Bronchial epithelial cell (primary cell): ENCODE measurements around the gene SPRED2. TPM values are rescaled to one million over a fixed set of nuclear protein-coding genes. Genes with fewer than 3 reads are reported as not detected.

Source experiments
- DNase-seq: peaks from one replicate; pipeline ENCODE4 v3.0.0-alpha.2; 2010; ENCODE audit warnings: low read depth
- FAIRE-seq: peaks from 2 replicates; lab custom pipeline; 2011; peaks lifted over from hg19 to GRCh38; lab: Jason Lieb, UNC
- H3K27me3 ChIP-seq: 2 replicates; pipeline ENCODE4 v1.5.1; 2011; ENCODE audit warnings: low read length; ENCODE audit not compliant: control insufficient read depth, insufficient read depth
- H3K36me3 ChIP-seq: 2 replicates; pipeline ENCODE4 v1.5.1; 2011; ENCODE audit warnings: low read length; ENCODE audit not compliant: control insufficient read depth, insufficient read depth
- H3K4me3 ChIP-seq: 2 replicates; pipeline ENCODE4 v1.5.1; 2011; ENCODE audit warnings: mild to moderate bottlenecking, low read depth, low read length, control low read depth
- total RNA-seq: library from RNA; depleted of rRNA; stranded (reverse); fragments of >200 nt; gene quantifications from 2 replicates; pipeline ENCODE4 v1.2.1, GENCODE V29; 2014
- TF ChIP-seq, protein P1 (sequence below): IDR thresholded peaks from 2 replicates; pipeline ENCODE4 v1.5.1; 2011; ENCODE audit warnings: mild to moderate bottlenecking, moderate library complexity, low read length, control low read depth, inconsistent platforms; ENCODE audit not compliant: insufficient read depth, severe bottlenecking

Gene SPRED2
- total RNA-seq, 1 donor from 2014 or later: 3.4 TPM

DNA sequence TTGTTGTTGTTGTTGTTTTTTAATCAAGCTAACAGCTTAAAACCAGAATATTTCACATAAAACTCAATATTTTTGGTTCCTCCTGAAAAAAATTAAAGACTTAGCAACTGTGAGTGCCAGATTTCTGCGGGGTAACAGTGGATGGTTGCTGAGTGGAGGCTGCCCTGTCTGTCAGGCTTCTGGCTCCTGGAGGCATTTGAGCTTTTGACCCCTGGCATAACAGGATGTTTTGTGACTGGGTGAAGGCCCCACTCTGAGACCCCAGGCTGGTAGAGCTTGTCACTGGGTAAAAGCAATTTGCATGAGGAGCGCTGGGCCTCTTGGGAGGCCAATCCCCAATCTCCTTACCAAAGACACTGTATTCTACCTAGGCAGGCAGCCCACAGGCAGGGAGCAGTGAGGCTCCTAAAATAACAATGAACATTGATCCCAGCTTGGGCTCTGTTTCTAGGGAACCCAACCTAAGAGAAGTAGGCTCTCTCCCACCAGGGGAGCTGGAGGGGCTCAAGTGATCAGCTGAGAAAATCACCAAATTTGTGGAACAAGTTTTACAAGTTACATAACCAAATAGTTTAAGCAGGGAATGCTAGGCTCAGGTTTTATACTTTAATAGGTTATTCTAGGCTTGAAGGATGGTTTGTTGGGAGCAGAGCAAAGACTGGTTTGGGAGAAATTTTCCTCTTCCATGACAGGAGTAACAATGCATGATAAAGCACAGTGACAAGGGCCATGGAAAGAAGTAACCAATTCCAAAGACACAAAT is 5.9 kb upstream of the SPRED2 start:
- no peak for DNase-seq
- H3K36me3 ChIP-seq: no peaks in the 10 kb centered on the region
- no peak for FAIRE-seq

GRCh38 chr2:65437392-65438135 is 5.2 kb upstream of the SPRED2 start:
- TF ChIP-seq, protein P1, sequence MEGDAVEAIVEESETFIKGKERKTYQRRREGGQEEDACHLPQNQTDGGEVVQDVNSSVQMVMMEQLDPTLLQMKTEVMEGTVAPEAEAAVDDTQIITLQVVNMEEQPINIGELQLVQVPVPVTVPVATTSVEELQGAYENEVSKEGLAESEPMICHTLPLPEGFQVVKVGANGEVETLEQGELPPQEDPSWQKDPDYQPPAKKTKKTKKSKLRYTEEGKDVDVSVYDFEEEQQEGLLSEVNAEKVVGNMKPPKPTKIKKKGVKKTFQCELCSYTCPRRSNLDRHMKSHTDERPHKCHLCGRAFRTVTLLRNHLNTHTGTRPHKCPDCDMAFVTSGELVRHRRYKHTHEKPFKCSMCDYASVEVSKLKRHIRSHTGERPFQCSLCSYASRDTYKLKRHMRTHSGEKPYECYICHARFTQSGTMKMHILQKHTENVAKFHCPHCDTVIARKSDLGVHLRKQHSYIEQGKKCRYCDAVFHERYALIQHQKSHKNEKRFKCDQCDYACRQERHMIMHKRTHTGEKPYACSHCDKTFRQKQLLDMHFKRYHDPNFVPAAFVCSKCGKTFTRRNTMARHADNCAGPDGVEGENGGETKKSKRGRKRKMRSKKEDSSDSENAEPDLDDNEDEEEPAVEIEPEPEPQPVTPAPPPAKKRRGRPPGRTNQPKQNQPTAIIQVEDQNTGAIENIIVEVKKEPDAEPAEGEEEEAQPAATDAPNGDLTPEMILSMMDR: no peak
- Histone ChIP-seq H3K36me3 (no peaks in the 10 kb centered on the region), H3K27me3 (no peaks in the 10 kb centered on the region), H3K4me3 (no peak overlapping the region)
- DNase-seq: no peak
- FAIRE-seq: no peak

More for the DNA sequence above, 5.9 kb upstream of the SPRED2 start:
- TF ChIP-seq, protein P1: no peak
- H3K27me3 ChIP-seq: no peaks in the 10 kb centered on the region
- H3K4me3 ChIP-seq: no peak overlapping the region

GRCh38 chr2:65436824-65437221 is 4.4 kb upstream of the SPRED2 start:
- H3K27me3 ChIP-seq: no peaks in the 10 kb centered on the region
- no peak for FAIRE-seq

GRCh38 chr2:65436169-65436823 is 3.9 kb upstream of the SPRED2 start:
- no peaks in the 10 kb centered on the region for H3K36me3 ChIP-seq
- peak; percentile 88 for DNase-seq
- FAIRE-seq: no peak

More at GRCh38 chr2:65436824-65437221, 4.4 kb upstream of the SPRED2 start:
- TF ChIP-seq, protein P1: no peak
- Histone ChIP-seq H3K4me3 (peak overlapping the region; percentile 51), H3K36me3 (no peaks in the 10 kb centered on the region)
- DNase-seq: no peak

GRCh38 chr2:65435625-65436168 is 3.3 kb upstream of the SPRED2 start:
- FAIRE-seq: no peak
- TF ChIP-seq, protein P1: no peak
- no peaks in the 10 kb centered on the region for H3K27me3 ChIP-seq
- H3K4me3 ChIP-seq: peak overlapping the region; percentile 51
- no peaks in the 10 kb centered on the region for H3K36me3 ChIP-seq
- no peak for DNase-seq

More at GRCh38 chr2:65436169-65436823, 3.9 kb upstream of the SPRED2 start:
- peak overlapping the region; percentile 51 for H3K4me3 ChIP-seq
- TF ChIP-seq, protein P1: no peak
- H3K27me3 ChIP-seq: no peaks in the 10 kb centered on the region
